ENCODE results near the gene CYP11A1. TPM values are rescaled to one million over a fixed set of nuclear protein-coding genes. Genes with fewer than 3 reads are reported as not detected.

Gene CYP11A1
- total RNA-seq, 1 experiment from 2014 or later: 1.7 TPM

DNA sequence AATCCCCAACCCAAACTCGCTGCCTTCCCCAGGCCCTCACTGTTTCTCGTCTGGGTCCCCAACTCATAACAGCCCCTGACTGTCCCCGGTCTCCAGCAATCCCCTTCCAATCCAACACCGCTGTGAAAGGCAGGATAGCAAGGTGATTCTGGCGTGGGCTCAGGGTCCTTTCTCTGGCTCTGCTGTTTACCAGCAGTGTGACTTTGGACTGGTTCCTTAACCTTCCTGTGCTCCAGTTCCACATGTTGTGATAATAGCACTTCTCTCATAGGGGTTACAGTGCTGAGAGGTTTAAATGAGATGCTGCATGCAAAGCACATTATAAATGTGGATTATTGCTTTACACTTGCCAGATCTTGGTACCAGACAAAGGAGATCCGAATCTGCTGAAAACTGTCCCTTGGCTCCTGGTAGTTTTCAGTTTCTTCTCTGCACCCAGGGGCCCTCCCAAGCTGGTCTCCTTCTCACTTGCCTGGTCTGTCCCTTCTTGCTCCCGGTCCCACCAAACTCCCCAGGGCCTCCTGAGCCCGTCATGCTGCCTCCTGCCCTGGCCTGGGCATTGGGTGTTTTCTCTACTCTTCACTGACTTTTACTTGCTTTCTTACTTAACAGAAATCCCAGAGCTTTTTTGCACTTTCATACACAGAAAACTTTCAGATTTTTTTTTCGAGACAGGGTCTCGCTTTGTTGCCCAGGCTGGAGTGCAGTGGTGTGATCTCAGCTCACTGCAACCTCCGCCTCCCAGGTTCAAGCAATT is 26.8 kb upstream of the CYP11A1 start:
- Mint-ChIP-seq H3K27ac (peak overlapping the region in 1 of 3 experiments; percentile 77; a peak in 1 of 7 replicates), H3K9me3 (no peaks in the 10 kb centered on the region; a peak in 1 of 5 replicates), H3K4me3 (no peak overlapping the region; a peak in 1 of 5 replicates), H3K27me3 (ENCODE audit: low read depth) (peaks cover 6% of the 10 kb centered on the region), H3K4me1 (peaks cover 11 to 18% of the 10 kb centered on the region in 2 experiments), H3K36me3 (ENCODE audit: insufficient read depth in 1 of 3, low read depth in 3 of 3) (no peaks in the 10 kb centered on the region)
- Histone ChIP-seq H4K5ac (ENCODE audit: insufficient read length, low read depth, low read length) (no peak overlapping the region), H3K9ac (ENCODE audit: extremely low read depth, insufficient read length, low read length) (no peak overlapping the region), H3K27me3 (ENCODE audit: insufficient read depth, low read length) (no peaks in the 10 kb centered on the region), H2BK5ac (ENCODE audit: insufficient read length, low read length) (no peak overlapping the region), H3K23me2 (ENCODE audit: insufficient read length, low read depth, low read length, poor library complexity, severe bottlenecking) (no peaks in the 10 kb centered on the region), H4K8ac (replicated peaks; ENCODE audit: insufficient read length, low read depth, low read length) (no peak overlapping the region), H3K79me1 (ENCODE audit: insufficient read depth, low read depth, low read length, poor library complexity, severe bottlenecking) (no peaks in the 10 kb centered on the region), H2BK120ac (ENCODE audit: low read depth, low read length, poor library complexity, severe bottlenecking) (no peak overlapping the region), H3K27ac (ENCODE audit: insufficient read length, low read depth, low read length) (no peak overlapping the region), H3K4me2 (ENCODE audit: insufficient read depth, insufficient read length, low read length) (no peak overlapping the region), H3K79me2 (ENCODE audit: insufficient read depth, low read length) (no peaks in the 10 kb centered on the region), H4K91ac (ENCODE audit: insufficient read length, low read depth, low read length) (no peak overlapping the region), H2AK5ac (ENCODE audit: insufficient read length, low read length) (no peak overlapping the region), H3K14ac (ENCODE audit: insufficient read depth, low read length) (no peak overlapping the region), H3K56ac (ENCODE audit: insufficient read length, low read depth, low read length) (no peak overlapping the region), H3K23ac (ENCODE audit: insufficient read length, low read depth, low read length) (no peak overlapping the region), H3K18ac (ENCODE audit: insufficient read length, low read depth, low read length) (no peak overlapping the region), H2AFZ (ENCODE audit: low read length) (no peak overlapping the region), H3K4me1 (ENCODE audit: insufficient read depth, low read length) (no peaks in the 10 kb centered on the region; the same call in 1 of the 2 replicates), H3T11ph (ENCODE audit: low read length) (no peak overlapping the region), H3K9me3 (ENCODE audit: control insufficient read depth, low read depth, low read length) (no peaks in the 10 kb centered on the region), H2BK15ac (ENCODE audit: low read depth, low read length) (no peak overlapping the region), H4K20me1 (ENCODE audit: control insufficient read depth, insufficient read depth, insufficient read length) (no peaks in the 10 kb centered on the region), H2BK12ac (ENCODE audit: insufficient read length, low read depth, low read length) (no peak overlapping the region), H2BK20ac (ENCODE audit: low read depth, low read length, poor library complexity, severe bottlenecking) (no peak overlapping the region), H3K4ac (ENCODE audit: low read depth, low read length) (no peak overlapping the region)
- no CpG with 5 or more reads among the region's 11 CpGs for WGBS (ENCODE audit: extremely low coverage, insufficient read length, low lambda C conversion rate)
- no peak for DNase-seq
- no peak for TF ChIP-seq CTCF (conservative IDR thresholded peaks at IDR 0.05)
